A549 (cell line): Measurements from ENCODE around the gene MARCHF6. TPM values are rescaled to one million over a fixed set of nuclear protein-coding genes. Genes with fewer than 3 reads are reported as not detected.

Experiments
- ATAC-seq, 2 experiments: fragments of 200-7000 bp in 1 of 2; fragments of >200 bp in 1 of 2; cut with Nextera tagmentation in 1 of 2; cut with Tn5 transposase in 1 of 2; 3 replicates each; pipeline versions ENCODE4 v1.8.0 to v1.9.1; 2018 to 2020; ENCODE audit warnings: mild to moderate bottlenecking in 1 of 2, moderate library complexity in 1 of 2
- CTCF ChIA-PET: fragments of 300-600 bp; sonication (Branson Sonifier 250); formaldehyde crosslinking; extraction: SDS; loops from one replicate; lab custom pipeline; 2021; ENCODE audit warnings: antibody characterized with exemption, inconsistent platforms; lab: Yijun Ruan, JAX
- POLR2A ChIA-PET: fragments of 350-600 bp; formaldehyde crosslinking; extraction: SDS; loops from one replicate; lab custom pipeline; 2021; ENCODE audit warnings: antibody characterized with exemption, inconsistent platforms; lab: Yijun Ruan, JAX
- DNase-seq, 2 experiments: peaks; one replicate each; pipeline versions ENCODE4 v3.0.0 to v3.0.0-alpha.2; 2011 to 2016; ENCODE audit warnings: low read depth in 1 of 2, low spot score in 1 of 2
- FAIRE-seq: peaks from 2 replicates; lab custom pipeline; 2011; peaks lifted over from hg19 to GRCh38; lab: Jason Lieb, UNC
- H3K27ac ChIP-seq, 2 experiments: fragments of >200 bp; sonication (Bioruptor Twin); formaldehyde crosslinking; 3 replicates each; pipeline ENCODE4 v1.5.1; 2016 to 2017
- H3K4me1 ChIP-seq: fragments of >200 bp; sonication (Bioruptor Twin); formaldehyde crosslinking; 3 replicates; pipeline ENCODE4 v1.6.1; 2016
- H3K4me2 ChIP-seq: fragments of >200 bp; sonication (Bioruptor Twin); formaldehyde crosslinking; 3 replicates; pipeline ENCODE4 v1.6.1; 2016
- H3K4me3 ChIP-seq: fragments of >200 bp; sonication (Bioruptor Twin); formaldehyde crosslinking; 3 replicates; pipeline ENCODE4 v1.5.1; 2016
- H3K9me3 ChIP-seq: fragments of >200 bp; sonication (Bioruptor Twin); formaldehyde crosslinking; 3 replicates; pipeline ENCODE4 v1.6.1; 2016
- CEBPB ChIP-seq, 2 experiments: fragments of >200 bp in 1 of 2; sonication (Bioruptor Twin) in 1 of 2; formaldehyde crosslinking in 1 of 2; IDR thresholded peaks; 2 replicates each; pipeline ENCODE4 v1.6.1; 2012 to 2016
- CHD2 ChIP-seq: fragments of 150-350 bp; IDR thresholded peaks from 2 replicates; pipeline ENCODE4 v1.6.1; 2014; ENCODE audit warnings: low read length; ENCODE audit not compliant: partially characterized antibody
- EHF ChIP-seq: fragments of 250-450 bp; sonication (Bioruptor Pico); IDR thresholded peaks from 2 replicates; pipeline ENCODE4 v1.5.0; 2020; ENCODE audit warnings: mild to moderate bottlenecking
- EHMT2 ChIP-seq: fragments of 200-600 bp; sonication (generic); IDR thresholded peaks from 2 replicates; pipeline ENCODE4 v1.6.1; 2016; ENCODE audit warnings: antibody characterized with exemption, low read depth, mild to moderate bottlenecking, moderate library complexity
- EP300 ChIP-seq, 2 experiments: fragments of >200 bp; sonication (Bioruptor Twin); formaldehyde crosslinking; IDR thresholded peaks; 2 replicates in 1 of 2; 3 replicates in 1 of 2; pipeline ENCODE4 v1.6.1; 2016 to 2017
- FOSB ChIP-seq: fragments of 250-450 bp; sonication (Bioruptor Pico); IDR thresholded peaks from 2 replicates; pipeline ENCODE4 v1.5.0; 2020; ENCODE audit warnings: mild to moderate bottlenecking, moderate library complexity
- FOSL2 ChIP-seq, 2 experiments: fragments of 450-650 bp in 1 of 2; fragments of >200 bp in 1 of 2; sonication (Bioruptor Twin) in 1 of 2; formaldehyde crosslinking; IDR thresholded peaks; 2 replicates each; pipeline versions ENCODE4 v1.5.0 to v1.6.1; 2016 to 2020; ENCODE audit warnings: mild to moderate bottlenecking in 1 of 2, moderate library complexity in 1 of 2
- FOXS1 ChIP-seq: fragments of 250-450 bp; sonication (Bioruptor Pico); IDR thresholded peaks from 2 replicates; pipeline ENCODE4 v1.5.0; 2020; ENCODE audit warnings: mild to moderate bottlenecking, moderate library complexity
- GATA3 ChIP-seq: IDR thresholded peaks from 2 replicates; pipeline ENCODE4 v1.6.1; 2012; ENCODE audit warnings: borderline replicate concordance
- HEYL ChIP-seq: fragments of 250-450 bp; sonication (Bioruptor Pico); IDR thresholded peaks from 2 replicates; pipeline ENCODE4 v1.8.0; 2021; ENCODE audit warnings: mild to moderate bottlenecking, moderate library complexity
- HOXB5 ChIP-seq: fragments of 250-450 bp; sonication (Bioruptor Pico); IDR thresholded peaks from 2 replicates; pipeline ENCODE4 v1.5.0; 2020; ENCODE audit warnings: mild to moderate bottlenecking, moderate library complexity
- JUN ChIP-seq, 2 experiments: fragments of >200 bp; sonication (Bioruptor Twin); formaldehyde crosslinking; IDR thresholded peaks; 2 replicates in 1 of 2; 3 replicates in 1 of 2; pipeline ENCODE4 v1.6.1; 2016 to 2017
- JUNB ChIP-seq: fragments of >200 bp; sonication (Bioruptor Twin); formaldehyde crosslinking; IDR thresholded peaks from 2 replicates; pipeline ENCODE4 v1.6.1; 2016
- MAZ ChIP-seq: fragments of 150-350 bp; IDR thresholded peaks from 2 replicates; pipeline ENCODE4 v1.6.1; 2014; ENCODE audit warnings: antibody characterized with exemption, low read depth, low read length, borderline replicate concordance
- PHF8 ChIP-seq: fragments of 200-600 bp; sonication (generic); IDR thresholded peaks from 2 replicates; pipeline ENCODE4 v1.6.1; 2016; ENCODE audit warnings: low read depth, mild to moderate bottlenecking, antibody characterized with exemption, moderate library complexity, borderline replicate concordance
- POLR2A ChIP-seq: IDR thresholded peaks from 2 replicates; pipeline ENCODE4 v1.6.1; 2012; ENCODE audit warnings: mild to moderate bottlenecking, low read length
- POLR2AphosphoS2 ChIP-seq: conservative IDR thresholded peaks from 2 replicates; pipeline ENCODE4 v1.6.1; 2012; ENCODE audit warnings: low read length, improper control_type of control experiment, inconsistent platforms
- RAD21 ChIP-seq, 2 experiments: fragments of >200 bp in 1 of 2; sonication (Bioruptor Twin) in 1 of 2; formaldehyde crosslinking in 1 of 2; IDR thresholded peaks in 1 of 2; conservative IDR thresholded peaks in 1 of 2; 2 replicates in 1 of 2; 3 replicates in 1 of 2; pipeline ENCODE4 v1.6.1; 2012 to 2018; ENCODE audit warnings: inconsistent platforms in 1 of 2
- RARB ChIP-seq: fragments of 250-450 bp; sonication (Bioruptor Pico); IDR thresholded peaks from 2 replicates; pipeline ENCODE4 v1.8.0; 2021; ENCODE audit warnings: mild to moderate bottlenecking, moderate library complexity
- RCOR1 ChIP-seq: fragments of 150-350 bp; IDR thresholded peaks from 2 replicates; pipeline ENCODE4 v1.6.1; 2014; ENCODE audit warnings: antibody characterized with exemption, low read length, low read depth
- RNF2 ChIP-seq: fragments of 200-600 bp; sonication (generic); IDR thresholded peaks from 2 replicates; pipeline ENCODE4 v1.6.1; 2016; ENCODE audit warnings: low read depth, mild to moderate bottlenecking, antibody characterized with exemption, moderate library complexity, borderline replicate concordance
- TP53 ChIP-seq: fragments of 250-450 bp; sonication (Bioruptor Pico); IDR thresholded peaks from 2 replicates; pipeline ENCODE4 v1.5.0; 2021; ENCODE audit warnings: mild to moderate bottlenecking, moderate library complexity
- ZC3H11A ChIP-seq: fragments of 450-650 bp; IDR thresholded peaks from 2 replicates; pipeline ENCODE4 v1.6.1; 2014; ENCODE audit warnings: antibody characterized with exemption, mild to moderate bottlenecking
- ZNF302 ChIP-seq: fragments of 250-450 bp; sonication (Bioruptor Pico); IDR thresholded peaks from 2 replicates; pipeline ENCODE4 v1.9.0; 2021; ENCODE audit warnings: inconsistent platforms, mild to moderate bottlenecking, moderate library complexity
- WGBS: methylation state at CpG from one replicate; pipeline ENCODE4 v1.1.6; 2017; ENCODE audit errors: missing lambda C conversion rate; 5-methylcytosine and 5-hydroxymethylcytosine counted together
- polyA plus RNA-seq, 4 experiments: library from polyadenylated mRNA; depleted of rRNA in 3 of 4; stranded (reverse); fragments of >200 nt; fragmentation: RNase III in 1 of 4; extraction: RNeasy Plus Mini Kit Qiagen cat#74134 plus additional on column Dnase treatment in 1 of 4; gene quantifications; 2 replicates in 3 of 4; 3 replicates in 1 of 4; pipeline ENCODE4 v1.2.3, GENCODE V29; 2011 to 2017
- TF ChIP-seq, protein P1 (sequence below): IDR thresholded peaks from 2 replicates; pipeline ENCODE4 v1.6.1; 2012
- TF ChIP-seq, protein P2 (sequence below): fragments of >200 bp; sonication (Bioruptor Twin); formaldehyde crosslinking; IDR thresholded peaks from 3 replicates; pipeline ENCODE4 v1.5.1; 2016
- TF ChIP-seq, protein P3 (sequence below): fragments of >200 bp; sonication (Bioruptor Twin); formaldehyde crosslinking; IDR thresholded peaks from 2 replicates; pipeline ENCODE4 v1.6.1; 2016
- TF ChIP-seq, protein P4 (sequence below): fragments of 250-450 bp; sonication (Bioruptor Pico); IDR thresholded peaks from 2 replicates; pipeline ENCODE4 v1.5.0; 2021; ENCODE audit warnings: mild to moderate bottlenecking, moderate library complexity, borderline replicate concordance
- TF ChIP-seq, protein P5 (sequence below): IDR thresholded peaks from 2 replicates; pipeline ENCODE4 v1.6.1; 2012
- TF ChIP-seq, protein P6 (sequence below): fragments of 250-450 bp; sonication (Bioruptor Pico); IDR thresholded peaks from 2 replicates; pipeline ENCODE4 v1.5.0; 2020; ENCODE audit warnings: low read depth, mild to moderate bottlenecking, moderate library complexity

MARCHF6 gene
- polyA plus RNA-seq, 2 of the 4 experiments (the other 2 are of a cell fraction), result 48.7 to 119 TPM

DNA sequence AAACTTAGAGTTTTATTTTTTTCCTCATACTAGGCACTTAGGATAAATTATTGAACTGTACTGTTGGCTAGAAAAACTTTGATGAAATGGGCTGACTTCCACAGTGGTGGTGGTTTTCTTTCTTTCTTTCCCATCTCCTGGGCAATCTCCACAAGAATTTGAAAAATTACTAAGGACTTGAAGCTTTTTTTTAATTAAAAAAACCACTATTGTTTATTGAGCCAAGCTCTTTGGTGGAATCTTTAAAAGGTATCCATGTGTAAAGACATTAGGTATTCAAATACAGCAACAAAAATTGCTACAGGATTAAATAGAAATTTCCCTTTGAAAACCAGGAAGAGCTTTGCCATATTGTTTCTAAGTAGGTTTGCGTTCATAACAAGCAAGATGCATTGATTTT lies 14.1 kb downstream of the MARCHF6 start:
- WGBS, result 97% methylated on average over 1 of the region's 1 CpG
- ChIA-PET POLR2A (interaction anchor here (1.9 kb wide), 1 partner anchor 14 kb away, joined by 12 read pairs; the partner anchor contains the start of gene MARCHF6), CTCF (interaction anchor here (0.7 to 2.9 kb wide), 12 partner anchors 9 to 260 kb away, joined by 3 to 11 read pairs (median 4); no protein-coding TSS in a partner anchor)
- TF ChIP-seq ZC3H11A (no peak), EHMT2 (no peak), RAD21 (conservative IDR thresholded peaks at IDR 0.05 in 1 of 2, IDR thresholded peaks at IDR 0.05 in 1 of 2) (no peak), JUNB (no peak), RARB (CRISPR knock-in tag) (no peak), FOSL2 (IDR thresholded peaks at IDR 0.05) (no peak), FOSL2 (CRISPR knock-in tag; IDR thresholded peaks at IDR 0.05) (no peak), MAZ (no peak), POLR2AphosphoS2 (no peak), POLR2A (no peak), CEBPB (IDR thresholded peaks at IDR 0.05) (no peak), RCOR1 (no peak), RNF2 (no peak), FOSB (CRISPR knock-in tag) (no peak)
- TF ChIP-seq, protein P1, sequence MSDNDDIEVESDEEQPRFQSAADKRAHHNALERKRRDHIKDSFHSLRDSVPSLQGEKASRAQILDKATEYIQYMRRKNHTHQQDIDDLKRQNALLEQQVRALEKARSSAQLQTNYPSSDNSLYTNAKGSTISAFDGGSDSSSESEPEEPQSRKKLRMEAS, result no peak
- TF ChIP-seq, protein P2, sequence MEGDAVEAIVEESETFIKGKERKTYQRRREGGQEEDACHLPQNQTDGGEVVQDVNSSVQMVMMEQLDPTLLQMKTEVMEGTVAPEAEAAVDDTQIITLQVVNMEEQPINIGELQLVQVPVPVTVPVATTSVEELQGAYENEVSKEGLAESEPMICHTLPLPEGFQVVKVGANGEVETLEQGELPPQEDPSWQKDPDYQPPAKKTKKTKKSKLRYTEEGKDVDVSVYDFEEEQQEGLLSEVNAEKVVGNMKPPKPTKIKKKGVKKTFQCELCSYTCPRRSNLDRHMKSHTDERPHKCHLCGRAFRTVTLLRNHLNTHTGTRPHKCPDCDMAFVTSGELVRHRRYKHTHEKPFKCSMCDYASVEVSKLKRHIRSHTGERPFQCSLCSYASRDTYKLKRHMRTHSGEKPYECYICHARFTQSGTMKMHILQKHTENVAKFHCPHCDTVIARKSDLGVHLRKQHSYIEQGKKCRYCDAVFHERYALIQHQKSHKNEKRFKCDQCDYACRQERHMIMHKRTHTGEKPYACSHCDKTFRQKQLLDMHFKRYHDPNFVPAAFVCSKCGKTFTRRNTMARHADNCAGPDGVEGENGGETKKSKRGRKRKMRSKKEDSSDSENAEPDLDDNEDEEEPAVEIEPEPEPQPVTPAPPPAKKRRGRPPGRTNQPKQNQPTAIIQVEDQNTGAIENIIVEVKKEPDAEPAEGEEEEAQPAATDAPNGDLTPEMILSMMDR, result no peak
- TF ChIP-seq, protein P3, sequence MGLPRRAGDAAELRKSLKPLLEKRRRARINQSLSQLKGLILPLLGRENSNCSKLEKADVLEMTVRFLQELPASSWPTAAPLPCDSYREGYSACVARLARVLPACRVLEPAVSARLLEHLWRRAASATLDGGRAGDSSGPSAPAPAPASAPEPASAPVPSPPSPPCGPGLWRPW, result no peak
- TF ChIP-seq, protein P4, sequence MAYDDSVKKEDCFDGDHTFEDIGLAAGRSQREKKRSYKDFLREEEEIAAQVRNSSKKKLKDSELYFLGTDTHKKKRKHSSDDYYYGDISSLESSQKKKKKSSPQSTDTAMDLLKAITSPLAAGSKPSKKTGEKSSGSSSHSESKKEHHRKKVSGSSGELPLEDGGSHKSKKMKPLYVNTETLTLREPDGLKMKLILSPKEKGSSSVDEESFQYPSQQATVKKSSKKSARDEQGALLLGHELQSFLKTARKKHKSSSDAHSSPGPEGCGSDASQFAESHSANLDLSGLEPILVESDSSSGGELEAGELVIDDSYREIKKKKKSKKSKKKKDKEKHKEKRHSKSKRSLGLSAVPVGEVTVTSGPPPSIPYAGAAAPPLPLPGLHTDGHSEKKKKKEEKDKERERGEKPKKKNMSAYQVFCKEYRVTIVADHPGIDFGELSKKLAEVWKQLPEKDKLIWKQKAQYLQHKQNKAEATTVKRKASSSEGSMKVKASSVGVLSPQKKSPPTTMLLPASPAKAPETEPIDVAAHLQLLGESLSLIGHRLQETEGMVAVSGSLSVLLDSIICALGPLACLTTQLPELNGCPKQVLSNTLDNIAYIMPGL (CRISPR knock-in tag), result no peak
- DNase-seq (no peak), FAIRE-seq (no peak), ATAC-seq (no peak)
- Histone ChIP-seq H3K27ac (no peak overlapping the region), H3K4me2 (no peak overlapping the region), H3K4me3 (no peak overlapping the region), H3K4me1 (peaks cover 25% of the 10 kb centered on the region), H3K9me3 (no peaks in the 10 kb centered on the region)

DNA sequence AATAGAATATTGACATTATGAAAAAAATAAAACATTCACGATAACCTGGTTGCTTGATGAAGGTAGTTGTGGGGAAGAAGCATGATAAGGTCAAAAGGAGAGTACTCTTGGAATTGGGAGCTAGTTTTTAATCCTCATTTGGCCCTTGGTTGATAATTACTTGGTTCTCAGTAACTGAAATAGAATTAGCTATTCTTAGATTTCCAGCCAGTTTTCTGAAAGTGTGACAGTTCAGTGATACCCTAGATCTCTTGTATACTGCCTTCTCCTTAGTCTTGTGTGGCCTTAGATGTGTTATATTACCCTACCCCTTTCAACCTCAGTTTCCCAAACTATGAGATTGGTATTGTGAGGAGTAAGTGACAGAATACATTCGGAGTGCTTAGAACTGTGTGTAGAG lies 17.4 kb downstream of the MARCHF6 start:
- POLR2A ChIA-PET, result no interaction called here
- H3K4me2 ChIP-seq, result no peak overlapping the region
- TF ChIP-seq PHF8, result no peak
- no peak for TF ChIP-seq HEYL (CRISPR knock-in tag)
- TF ChIP-seq TP53 (CRISPR knock-in tag), result no peak
- no peak for TF ChIP-seq JUN (IDR thresholded peaks at IDR 0.05)
- TF ChIP-seq, protein P2, result no peak
- TF ChIP-seq GATA3, result no peak
- no peak for TF ChIP-seq EHMT2
- TF ChIP-seq ZNF302 (CRISPR knock-in tag), result no peak
- no peak for TF ChIP-seq JUNB
- no peak for TF ChIP-seq CHD2
- TF ChIP-seq, protein P5, sequence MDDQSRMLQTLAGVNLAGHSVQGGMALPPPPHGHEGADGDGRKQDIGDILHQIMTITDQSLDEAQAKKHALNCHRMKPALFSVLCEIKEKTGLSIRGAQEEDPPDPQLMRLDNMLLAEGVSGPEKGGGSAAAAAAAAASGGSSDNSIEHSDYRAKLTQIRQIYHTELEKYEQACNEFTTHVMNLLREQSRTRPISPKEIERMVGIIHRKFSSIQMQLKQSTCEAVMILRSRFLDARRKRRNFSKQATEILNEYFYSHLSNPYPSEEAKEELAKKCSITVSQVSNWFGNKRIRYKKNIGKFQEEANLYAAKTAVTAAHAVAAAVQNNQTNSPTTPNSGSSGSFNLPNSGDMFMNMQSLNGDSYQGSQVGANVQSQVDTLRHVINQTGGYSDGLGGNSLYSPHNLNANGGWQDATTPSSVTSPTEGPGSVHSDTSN, result no peak
- TF ChIP-seq, protein P6, sequence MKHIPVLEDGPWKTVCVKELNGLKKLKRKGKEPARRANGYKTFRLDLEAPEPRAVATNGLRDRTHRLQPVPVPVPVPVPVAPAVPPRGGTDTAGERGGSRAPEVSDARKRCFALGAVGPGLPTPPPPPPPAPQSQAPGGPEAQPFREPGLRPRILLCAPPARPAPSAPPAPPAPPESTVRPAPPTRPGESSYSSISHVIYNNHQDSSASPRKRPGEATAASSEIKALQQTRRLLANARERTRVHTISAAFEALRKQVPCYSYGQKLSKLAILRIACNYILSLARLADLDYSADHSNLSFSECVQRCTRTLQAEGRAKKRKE (CRISPR knock-in tag), result no peak
- TF ChIP-seq HOXB5 (CRISPR knock-in tag), result no peak
- TF ChIP-seq EHF, result no peak
- TF ChIP-seq EP300 (IDR thresholded peaks at IDR 0.05), result no peak
- no peak for TF ChIP-seq FOXS1 (CRISPR knock-in tag)

More for the DNA sequence above, 17.4 kb downstream of the MARCHF6 start:
- no peak for FAIRE-seq
- H3K9me3 ChIP-seq, result no peaks in the 10 kb centered on the region
- 93% methylated on average over 2 of the region's 2 CpGs for WGBS
- no peak overlapping the region for H3K27ac ChIP-seq
- H3K4me3 ChIP-seq, result no peak overlapping the region
- ATAC-seq, result no peak
- CTCF ChIA-PET, result interaction anchor here (1.3 to 1.5 kb wide), 2 partner anchors 8 to 87 kb away, joined by 3 to 4 read pairs; no protein-coding TSS in a partner anchor
- no peak for DNase-seq
- peaks cover 21% of the 10 kb centered on the region for H3K4me1 ChIP-seq
